Measurements from ENCODE around the gene MBTPS1. TPM values are rescaled to one million over a fixed set of nuclear protein-coding genes. Genes with fewer than 3 reads are reported as not detected.

Gene MBTPS1
- polyA plus RNA-seq, 3 donors from 2014 or later = 34.9 to 49.6 (median 48.0) TPM

DNA sequence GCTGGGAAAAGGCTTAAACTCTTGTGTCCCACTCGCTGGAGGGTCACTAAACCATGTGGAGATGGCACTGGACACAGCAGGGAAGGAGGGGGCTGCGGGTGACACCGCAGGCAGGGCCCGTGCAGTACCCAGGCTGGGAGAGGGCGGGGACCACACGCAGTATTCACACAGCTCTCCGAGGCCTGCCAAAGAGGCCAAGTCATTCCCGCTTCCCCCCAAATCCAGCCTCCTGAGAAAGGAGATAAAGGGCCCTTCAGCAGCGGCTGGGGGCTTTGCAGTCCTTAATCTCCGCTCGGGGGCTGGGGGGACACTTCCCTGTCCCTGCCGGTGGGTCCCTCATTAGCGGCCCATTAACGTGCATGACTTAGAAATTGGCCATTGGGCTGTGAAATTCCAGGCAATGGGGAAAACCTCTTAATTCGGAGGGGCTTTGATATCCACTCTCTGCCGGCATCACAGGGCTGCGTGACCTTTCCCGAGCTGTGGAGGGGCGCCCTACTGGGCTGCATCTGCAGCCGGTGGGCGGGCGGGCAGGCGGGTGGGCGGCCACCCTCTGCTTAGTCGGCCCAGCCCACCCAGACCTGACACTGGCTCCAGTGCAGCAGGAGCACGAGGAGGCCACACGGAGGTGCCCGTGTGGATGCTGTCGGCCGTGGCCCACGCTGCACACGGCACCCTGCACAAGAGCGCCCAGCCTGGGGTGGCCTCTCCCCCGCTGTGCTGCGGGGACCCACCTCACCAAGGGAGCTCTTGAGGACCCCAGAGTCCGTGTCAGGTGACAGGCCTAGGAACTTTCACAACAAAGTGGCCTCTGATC lies 71.5 kb downstream of the MBTPS1 start:
- Mint-ChIP-seq H3K27me3 (ENCODE audit: low read depth in 3 of 3) (peaks cover 3 to 6% (median 6%) of the 10 kb centered on the region in 3 donors), H3K27ac (no peak overlapping the region), H3K4me1 (no peaks in the 10 kb centered on the region), H3K36me3 (peaks cover 0 to 4% (median under 1%) of the 10 kb centered on the region in 3 donors), H3K9me3 (no peaks in the 10 kb centered on the region), H3K4me3 (no peak overlapping the region)
- DNase-seq = no peak

DNA sequence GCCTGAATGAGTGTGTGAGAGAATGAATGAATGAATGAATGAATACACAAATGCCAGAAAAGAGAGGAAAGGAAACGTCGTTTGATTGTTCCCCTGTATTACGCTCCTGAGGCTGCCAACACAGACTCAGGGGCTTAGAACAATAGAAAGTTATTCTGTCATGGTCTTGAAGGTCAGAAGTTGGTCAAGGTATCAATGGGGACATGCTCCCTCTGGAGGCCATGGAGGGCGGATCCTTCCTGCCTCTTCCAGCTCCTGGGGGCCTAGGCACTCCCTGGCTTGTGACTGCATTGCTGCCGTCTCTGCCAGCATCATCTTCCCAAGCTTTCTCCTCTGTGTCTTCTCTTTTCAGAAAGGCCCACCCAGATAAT lies 72.6 kb downstream of the MBTPS1 start:
- H3K27ac Mint-ChIP-seq = no peak overlapping the region
- H3K9me3 Mint-ChIP-seq = no peaks in the 10 kb centered on the region
- DNase-seq = no peak
- no peaks in the 10 kb centered on the region for H3K4me1 Mint-ChIP-seq
- no peak overlapping the region for H3K4me3 Mint-ChIP-seq
- peaks cover 3 to 6% (median 6%) of the 10 kb centered on the region in 3 donors for H3K27me3 Mint-ChIP-seq (ENCODE audit: low read depth in 3 of 3)
- H3K36me3 Mint-ChIP-seq = peaks cover 0 to 4% (median 0%) of the 10 kb centered on the region in 3 donors

DNA sequence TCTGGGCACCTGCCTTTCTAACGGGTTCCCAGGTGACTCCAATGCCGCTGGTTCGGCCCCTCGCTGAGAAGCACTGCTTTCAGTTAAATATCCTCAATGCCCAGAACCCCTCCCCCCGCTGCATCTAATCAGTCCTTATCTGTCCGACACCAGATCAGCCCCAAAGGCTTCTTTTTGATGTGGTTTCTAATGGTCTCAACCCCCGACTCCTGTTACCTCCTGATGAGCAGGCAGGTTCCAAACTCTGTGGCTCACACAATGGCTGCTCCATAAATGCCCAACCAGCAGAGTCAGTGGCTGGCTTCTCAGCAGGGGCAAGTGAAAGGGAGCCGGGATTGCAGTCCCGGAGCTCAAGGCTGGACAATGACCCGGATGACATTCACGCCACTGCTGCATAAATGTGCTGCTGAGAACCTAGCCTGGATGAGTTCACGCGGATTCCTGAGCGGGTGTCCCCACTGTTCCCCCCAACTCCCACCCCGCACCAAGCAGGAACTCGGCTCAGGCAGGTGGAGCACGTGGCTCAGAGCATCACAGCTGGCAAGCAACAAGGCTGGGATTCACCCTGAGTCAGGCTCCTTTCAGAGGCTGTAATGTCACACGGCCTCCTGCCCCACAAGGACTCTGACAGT lies 73.1 kb downstream of the MBTPS1 start:
- no peaks in the 10 kb centered on the region for H3K4me1 Mint-ChIP-seq
- DNase-seq = no peak
- no peaks in the 10 kb centered on the region for H3K9me3 Mint-ChIP-seq
- H3K36me3 Mint-ChIP-seq = peaks cover 0 to 4% (median 0%) of the 10 kb centered on the region in 3 donors
- H3K4me3 Mint-ChIP-seq = no peak overlapping the region
- H3K27ac Mint-ChIP-seq = no peak overlapping the region
- peaks cover 3 to 6% (median 6%) of the 10 kb centered on the region in 3 donors for H3K27me3 Mint-ChIP-seq (ENCODE audit: low read depth in 3 of 3)

DNA sequence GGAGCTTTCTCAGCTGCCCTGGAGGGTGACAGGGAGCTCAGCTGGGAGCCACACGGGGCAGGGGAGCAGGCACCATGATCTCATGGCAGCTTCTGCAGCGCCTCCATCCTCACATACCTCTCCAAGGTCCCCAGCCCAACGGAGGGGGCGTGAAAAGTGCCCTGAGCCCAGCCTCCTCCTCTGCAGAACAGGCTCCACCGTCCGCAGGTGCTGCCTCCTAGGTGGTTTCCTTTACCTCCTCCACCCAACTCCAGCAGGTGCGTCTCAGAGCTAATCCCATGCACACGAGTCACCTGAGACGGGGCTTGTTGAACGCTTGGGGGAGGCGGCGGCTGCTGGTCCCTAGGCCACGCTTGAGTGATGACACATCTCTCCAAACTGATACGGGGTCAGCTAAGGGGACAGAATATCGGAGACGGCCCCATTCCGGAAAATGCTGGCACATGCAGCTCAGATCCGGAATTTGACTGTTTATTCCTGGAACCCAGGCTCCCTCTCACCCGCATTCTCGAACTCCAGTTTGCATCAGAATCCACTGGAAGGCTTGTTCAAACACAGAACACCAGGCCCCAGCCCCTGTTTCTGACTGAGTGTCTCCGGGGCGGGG lies 73.8 kb downstream of the MBTPS1 start:
- H3K4me1 Mint-ChIP-seq = no peaks in the 10 kb centered on the region
- H3K36me3 Mint-ChIP-seq = peaks cover 0 to 4% (median 0%) of the 10 kb centered on the region in 3 donors
- H3K27ac Mint-ChIP-seq = no peak overlapping the region
- H3K9me3 Mint-ChIP-seq = no peaks in the 10 kb centered on the region
- DNase-seq = no peak
- no peak overlapping the region for H3K4me3 Mint-ChIP-seq
- peaks cover 1 to 6% (median 6%) of the 10 kb centered on the region in 3 donors for H3K27me3 Mint-ChIP-seq (ENCODE audit: low read depth in 3 of 3)

DNA sequence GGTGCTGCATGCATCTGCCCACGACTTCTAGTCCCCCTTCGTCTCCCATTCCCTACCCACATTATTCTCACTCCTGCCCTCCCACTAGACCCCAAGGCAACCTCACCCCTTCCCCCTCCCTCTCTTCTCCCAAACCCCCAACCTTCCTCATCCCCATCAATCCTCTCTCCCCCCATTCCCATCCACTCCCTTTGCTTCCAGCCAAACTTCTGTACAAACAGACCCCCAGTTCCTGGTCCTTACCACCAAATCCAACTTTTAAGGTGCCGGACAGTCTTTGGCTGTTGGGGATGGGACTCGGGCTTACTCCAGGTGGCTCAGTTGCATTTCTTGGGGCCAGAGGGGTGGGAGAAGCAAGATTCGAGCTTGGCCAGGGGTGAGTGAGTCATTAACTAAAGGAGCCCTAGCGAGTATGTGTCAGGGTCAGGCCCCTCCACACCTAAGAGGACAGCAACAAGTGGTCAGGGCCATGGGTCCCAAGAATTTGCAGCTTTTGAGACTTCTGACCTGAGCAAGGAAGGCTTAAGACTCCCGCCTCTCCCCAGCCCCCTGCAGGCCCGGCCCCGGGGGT lies 74.3 kb downstream of the MBTPS1 start, which contains the start of gene SLC38A8:
SLC38A8 (minus strand) TSS at position 488 of the 571 bp plus-strand sequence. CDS start 638 bp downstream, outside the sequence.
- H3K4me3 Mint-ChIP-seq = no peak within 1 kb of the TSS
- no peak within 1 kb of the TSS for H3K27ac Mint-ChIP-seq
- H3K9me3 Mint-ChIP-seq = no peaks in the 10 kb centered on the region
- no peak for DNase-seq
- peaks cover 0 to 4% (median 0%) of the 10 kb centered on the region in 3 donors for H3K36me3 Mint-ChIP-seq
- H3K27me3 Mint-ChIP-seq (ENCODE audit: low read depth in 3 of 3) = peaks cover 1 to 6% (median 4%) of the 10 kb centered on the region in 3 donors
- no peaks in the 10 kb centered on the region for H3K4me1 Mint-ChIP-seq

DNA sequence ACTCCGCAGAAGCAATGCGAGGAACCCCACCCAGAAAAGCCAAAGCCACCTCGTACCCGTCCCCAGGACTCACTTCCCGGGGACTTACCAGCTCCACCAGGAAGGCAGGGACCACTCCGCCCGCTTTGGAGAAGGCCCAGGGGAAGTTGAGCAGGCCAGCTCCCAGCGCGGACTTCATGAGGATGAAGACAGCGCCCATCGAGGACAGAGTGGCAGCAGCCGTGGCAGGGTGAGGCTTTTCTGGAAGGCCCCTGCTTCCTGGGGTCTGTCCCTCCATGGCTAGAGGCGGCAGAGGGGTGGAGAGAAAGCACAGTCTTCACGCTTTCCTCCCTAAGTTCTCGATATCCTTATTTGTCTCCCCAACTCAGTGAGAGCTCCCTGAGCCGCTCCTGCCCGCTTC lies 74.9 kb downstream of the MBTPS1 start:
- no peak overlapping the region for H3K4me3 Mint-ChIP-seq
- peaks cover 1 to 6% (median 4%) of the 10 kb centered on the region in 3 donors for H3K27me3 Mint-ChIP-seq (ENCODE audit: low read depth in 3 of 3)
- H3K4me1 Mint-ChIP-seq = no peaks in the 10 kb centered on the region
- no peaks in the 10 kb centered on the region for H3K9me3 Mint-ChIP-seq
- H3K36me3 Mint-ChIP-seq = no peaks in the 10 kb centered on the region
- H3K27ac Mint-ChIP-seq = no peak overlapping the region
- no peak for DNase-seq

DNA sequence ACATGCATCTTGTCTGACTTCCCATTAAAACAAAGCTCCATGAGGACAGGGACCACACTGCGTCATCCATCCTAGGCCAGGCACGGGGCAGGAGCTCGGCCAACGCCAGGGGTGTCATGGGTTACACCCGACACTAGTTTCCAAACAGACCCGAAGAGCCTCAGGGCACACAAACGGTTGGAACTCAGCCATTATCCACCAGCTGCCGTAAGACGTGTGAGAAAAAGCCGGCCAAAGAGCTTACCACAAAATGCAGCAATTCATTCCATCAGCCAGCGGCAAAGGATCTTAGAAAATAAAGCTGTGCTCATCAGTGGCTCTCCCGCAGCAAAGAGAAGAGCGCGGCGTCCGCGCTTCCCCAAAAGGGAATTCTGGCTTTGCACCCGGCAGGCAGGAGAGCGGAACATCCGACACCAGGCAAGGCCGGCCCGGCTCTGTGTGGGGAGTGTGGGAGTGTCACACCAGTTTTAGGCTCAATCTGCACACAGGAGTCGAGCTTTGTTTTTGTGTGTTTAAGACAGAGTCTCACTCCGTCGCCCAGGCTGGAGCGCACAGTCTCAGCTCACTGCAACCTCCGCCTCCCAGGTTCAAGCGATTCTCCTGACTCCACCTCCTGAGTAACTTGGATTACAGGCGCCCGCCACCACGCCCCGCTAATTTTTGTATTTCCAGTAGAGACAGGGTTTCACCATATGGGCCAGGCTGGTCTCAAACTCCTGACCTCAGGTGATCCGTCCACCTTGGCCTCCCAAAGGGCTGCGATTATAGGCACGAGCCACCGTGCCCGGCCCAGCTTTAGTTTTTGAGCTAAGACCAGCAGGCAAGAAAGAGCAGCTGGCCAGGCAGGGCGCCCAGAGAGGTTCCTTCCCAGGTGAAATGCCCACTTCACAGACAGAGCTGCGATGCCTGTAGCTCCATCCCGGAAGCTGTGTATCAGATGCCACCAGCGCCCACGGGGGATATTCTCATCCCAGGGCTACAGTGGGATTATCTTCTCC lies 75.6 kb downstream of the MBTPS1 start:
- no peak overlapping the region for H3K4me3 Mint-ChIP-seq
- no peaks in the 10 kb centered on the region for H3K36me3 Mint-ChIP-seq
- no peaks in the 10 kb centered on the region for H3K4me1 Mint-ChIP-seq
- no peaks in the 10 kb centered on the region for H3K9me3 Mint-ChIP-seq
- peaks cover 1 to 8% (median 4%) of the 10 kb centered on the region in 3 donors for H3K27me3 Mint-ChIP-seq (ENCODE audit: low read depth in 3 of 3)
- no peak overlapping the region for H3K27ac Mint-ChIP-seq
- no peak for DNase-seq

DNA sequence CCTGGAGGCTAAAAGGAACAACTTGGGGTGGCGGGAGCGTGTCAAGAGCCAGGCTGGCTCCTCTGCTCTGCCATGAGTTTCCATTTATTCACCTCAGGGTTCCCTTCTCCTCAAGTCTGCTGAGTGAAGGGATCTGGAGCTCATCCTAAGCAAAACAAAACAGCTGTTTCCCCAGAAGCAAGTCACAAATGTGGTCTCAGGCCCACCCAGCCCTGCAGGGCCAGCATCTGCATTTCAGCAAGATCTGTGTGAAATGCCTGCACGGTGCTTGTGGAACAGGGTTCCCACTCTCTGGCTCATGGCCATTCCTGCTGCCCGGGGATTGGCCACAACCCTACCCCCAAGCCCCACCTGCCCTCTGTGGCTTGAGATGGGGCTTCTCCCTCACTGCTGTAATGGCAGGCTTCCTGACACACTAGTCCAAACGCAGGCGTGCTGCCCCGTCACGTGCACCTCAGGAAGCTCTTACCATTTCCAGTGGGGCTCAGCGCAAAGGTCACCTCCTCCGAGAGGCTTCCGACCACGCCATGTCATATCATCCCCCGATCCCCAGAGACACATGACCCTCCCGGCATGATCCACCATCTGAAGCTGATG lies 76.4 kb downstream of the MBTPS1 start:
- Mint-ChIP-seq H3K27ac (no peak overlapping the region), H3K9me3 (no peaks in the 10 kb centered on the region), H3K27me3 (ENCODE audit: low read depth in 3 of 3) (peaks cover 1 to 8% (median 4%) of the 10 kb centered on the region in 3 donors), H3K4me3 (no peak overlapping the region), H3K4me1 (no peaks in the 10 kb centered on the region), H3K36me3 (no peaks in the 10 kb centered on the region)
- no peak for DNase-seq

DNA sequence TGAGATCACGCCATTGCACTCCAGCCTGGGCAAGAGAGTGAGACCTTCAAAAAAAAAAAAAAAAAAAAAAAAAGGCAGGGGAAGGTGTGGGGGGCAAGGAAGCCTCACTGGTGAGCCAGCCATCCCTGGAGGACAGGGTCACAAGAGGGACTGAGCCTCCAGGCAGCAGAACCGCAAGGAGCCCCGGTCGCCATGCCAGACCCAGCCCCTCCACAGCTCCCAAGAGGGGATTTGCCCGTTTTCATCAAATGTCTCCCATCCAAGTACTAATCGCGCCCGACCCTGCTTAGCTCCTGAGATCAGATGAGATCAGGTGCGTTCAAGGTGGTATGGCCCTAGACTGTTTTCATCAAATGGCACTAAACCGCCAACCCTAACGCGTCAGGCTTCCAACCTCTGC lies 77.0 kb downstream of the MBTPS1 start:
- Mint-ChIP-seq H3K27me3 (ENCODE audit: low read depth in 3 of 3) (peaks cover 1 to 8% (median 4%) of the 10 kb centered on the region in 3 donors), H3K27ac (no peak overlapping the region), H3K36me3 (no peaks in the 10 kb centered on the region), H3K9me3 (no peaks in the 10 kb centered on the region), H3K4me3 (no peak overlapping the region), H3K4me1 (no peaks in the 10 kb centered on the region)
- DNase-seq = no peak

DNA sequence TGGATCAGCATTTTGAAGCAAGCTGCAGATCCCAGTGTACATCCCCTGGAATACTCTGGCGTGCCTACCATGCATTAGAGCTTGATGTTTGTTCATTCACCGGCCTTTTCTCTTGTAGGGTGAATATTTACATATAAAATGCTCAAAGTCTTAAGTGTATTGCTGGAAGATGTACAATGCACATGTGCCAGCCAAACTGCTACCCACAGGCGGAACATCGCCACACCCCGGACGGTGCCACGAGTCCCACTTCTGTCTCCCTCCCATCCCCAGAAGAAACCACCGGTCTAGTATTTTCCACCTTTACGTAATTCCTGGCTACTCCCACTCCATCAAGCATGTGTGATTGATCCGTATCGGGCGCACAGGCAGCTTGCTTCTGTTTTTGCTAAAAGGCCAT lies 78.3 kb downstream of the MBTPS1 start:
- Mint-ChIP-seq H3K36me3 (no peaks in the 10 kb centered on the region), H3K27ac (no peak overlapping the region), H3K9me3 (no peaks in the 10 kb centered on the region), H3K4me3 (no peak overlapping the region), H3K4me1 (no peaks in the 10 kb centered on the region), H3K27me3 (ENCODE audit: low read depth in 3 of 3) (peaks cover 0 to 2% (median under 1%) of the 10 kb centered on the region in 3 donors)
- no peak for DNase-seq

DNA sequence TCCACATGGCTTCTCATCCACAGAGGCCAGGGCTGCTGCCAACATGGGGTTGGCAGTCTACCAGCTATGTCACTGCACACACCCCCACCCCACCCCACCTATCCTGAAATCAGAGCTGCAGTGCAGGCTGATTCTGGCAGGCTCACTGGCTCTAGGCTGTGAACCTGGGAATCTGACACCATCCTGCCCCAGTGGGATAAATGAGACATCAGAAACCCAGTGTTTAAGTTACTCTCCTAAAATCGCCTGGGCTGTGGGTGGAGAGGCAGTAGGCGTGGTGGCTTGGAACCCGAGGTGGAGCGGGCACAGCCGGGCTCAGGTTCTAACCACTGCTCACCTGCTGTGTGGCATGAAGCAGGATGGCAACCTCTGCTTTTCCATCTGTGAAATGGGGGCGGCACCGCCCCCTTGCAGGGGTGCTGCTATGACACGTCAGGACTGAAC lies 79.7 kb downstream of the MBTPS1 start:
- no peaks in the 10 kb centered on the region for H3K36me3 Mint-ChIP-seq
- no peak for DNase-seq
- peaks cover 0 to 4% (median 0%) of the 10 kb centered on the region in 3 donors for H3K27me3 Mint-ChIP-seq (ENCODE audit: low read depth in 3 of 3)
- H3K9me3 Mint-ChIP-seq = no peaks in the 10 kb centered on the region
- H3K27ac Mint-ChIP-seq = no peak overlapping the region
- no peak overlapping the region for H3K4me3 Mint-ChIP-seq
- no peaks in the 10 kb centered on the region for H3K4me1 Mint-ChIP-seq

DNA sequence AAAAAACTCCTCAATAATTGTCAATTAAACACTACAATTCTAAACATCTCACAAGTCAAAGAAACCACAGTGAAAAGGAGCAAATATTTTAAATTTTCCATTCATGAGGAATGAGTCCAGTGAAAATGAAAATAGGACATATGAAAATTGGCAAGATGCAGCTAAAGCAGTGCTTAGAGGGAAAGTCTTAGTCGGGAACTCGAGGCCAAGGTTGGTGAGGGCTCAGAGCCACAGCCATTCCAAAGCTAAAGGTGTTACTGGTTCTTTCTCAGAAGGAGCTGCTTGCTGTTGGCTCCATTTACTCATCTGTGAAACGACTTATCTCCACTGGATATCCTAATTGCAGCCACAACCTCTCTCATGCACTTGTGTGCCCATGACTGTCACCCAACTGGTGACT lies 80.6 kb downstream of the MBTPS1 start:
- no peaks in the 10 kb centered on the region for H3K36me3 Mint-ChIP-seq
- no peak for DNase-seq
- no peak overlapping the region for H3K4me3 Mint-ChIP-seq
- H3K27me3 Mint-ChIP-seq (ENCODE audit: low read depth in 3 of 3) = peaks cover 0 to 7% (median 0%) of the 10 kb centered on the region in 3 donors
- H3K27ac Mint-ChIP-seq = no peak overlapping the region
- no peaks in the 10 kb centered on the region for H3K9me3 Mint-ChIP-seq
- H3K4me1 Mint-ChIP-seq = no peaks in the 10 kb centered on the region

All from immature natural killer cell (primary cell).